ENCODE data around the gene SPATA46.

SPATA46 gene

GRCh38 chr1:162374406-162374805 lies 2.2 kb downstream of the SPATA46 start:
- DNase-seq (ENCODE audit: low spot score): no peak

- no peak for DNase-seq (ENCODE audit: low spot score)
These were observed 3.0 kb downstream of the SPATA46 start for GRCh38 chr1:162373541-162374260.

GRCh38 chr1:162373072-162373427 lies 3.6 kb downstream of the SPATA46 start:
- DNase-seq (ENCODE audit: low spot score): no peak

GRCh38 chr1:162372159-162373071 lies 4.2 kb downstream of the SPATA46 start:
- DNase-seq (ENCODE audit: low spot score): no peak

- DNase-seq (ENCODE audit: low spot score): no peak
These were observed 5.0 kb downstream of the SPATA46 start for GRCh38 chr1:162371611-162372010.

- DNase-seq (ENCODE audit: low spot score): no peak
These were observed 5.9 kb downstream of the SPATA46 start for GRCh38 chr1:162370721-162371120.

GRCh38 chr1:162370161-162370560 lies 6.5 kb downstream of the SPATA46 start:
- no peak for DNase-seq (ENCODE audit: low spot score)

- no peak for DNase-seq (ENCODE audit: low spot score)
These were observed 7.1 kb downstream of the SPATA46 start for GRCh38 chr1:162369571-162369970.

GRCh38 chr1:162368451-162368850 lies 8.2 kb downstream of the SPATA46 start:
- no peak for DNase-seq (ENCODE audit: low spot score)

GRCh38 chr1:162367772-162368171 lies 8.9 kb downstream of the SPATA46 start:
- DNase-seq (ENCODE audit: low spot score): no peak

- DNase-seq (ENCODE audit: low spot score): no peak
These were observed 9.6 kb downstream of the SPATA46 start for GRCh38 chr1:162367073-162367472.

GRCh38 chr1:162366671-162367070 lies 10.0 kb downstream of the SPATA46 start:
- no peak for DNase-seq (ENCODE audit: low spot score)

GRCh38 chr1:162366149-162366548 lies 10.5 kb downstream of the SPATA46 start:
- DNase-seq (ENCODE audit: low spot score): no peak

GRCh38 chr1:162365284-162366020 lies 11.2 kb downstream of the SPATA46 start:
- no peak for DNase-seq (ENCODE audit: low spot score)

GRCh38 chr1:162364498-162364897 lies 12.2 kb downstream of the SPATA46 start:
- DNase-seq (ENCODE audit: low spot score): no peak

GRCh38 chr1:162363823-162364222 lies 12.8 kb downstream of the SPATA46 start:
- no peak for DNase-seq (ENCODE audit: low spot score)

GRCh38 chr1:162361349-162361748 lies 15.3 kb downstream of the SPATA46 start:
- DNase-seq (ENCODE audit: low spot score): no peak

GRCh38 chr1:162360874-162361260 lies 15.8 kb downstream of the SPATA46 start:
- no peak for DNase-seq (ENCODE audit: low spot score)

- DNase-seq (ENCODE audit: low spot score): no peak
These were observed 16.3 kb downstream of the SPATA46 start for GRCh38 chr1:162360237-162360873.

- no peak for DNase-seq (ENCODE audit: low spot score)
These were observed 17.0 kb downstream of the SPATA46 start for GRCh38 chr1:162359523-162360236.

- DNase-seq (ENCODE audit: low spot score): no peak
These were observed 17.7 kb downstream of the SPATA46 start for GRCh38 chr1:162358928-162359327.

Measured in HuH-7 (cell line).